Endothelial cell of umbilical vein (primary cell): ENCODE results near the gene TJP3. TPM values are rescaled to one million over a fixed set of nuclear protein-coding genes. Genes with fewer than 3 reads are reported as not detected.

Experiments
- BruUV-seq: library from RNA; stranded (reverse); fragments of 400-500 nt; replicated peaks from 2 replicates; lab custom pipeline; 2021; lab: Mats Ljungman, UMichigan
- CTCF ChIA-PET: fragments of 300-600, 350-600 bp; sonication (Branson Sonifier 250); formaldehyde crosslinking; loops from one replicate; lab custom pipeline; 2021; ENCODE audit warnings: antibody characterized with exemption, inconsistent platforms; lab: Charles Lee
- POLR2A ChIA-PET: fragments of 300-600, 350-600 bp; sonication (Branson Sonifier 250); formaldehyde crosslinking; loops from one replicate; lab custom pipeline; 2021; ENCODE audit warnings: antibody characterized with exemption, inconsistent platforms; lab: Charles Lee
- DNase-seq: peaks from one replicate; pipeline ENCODE4 v3.0.0-alpha.2; 2011; ENCODE audit warnings: low read depth, low spot score
- FAIRE-seq: peaks from 2 replicates; lab custom pipeline; 2011; peaks lifted over from hg19 to GRCh38; lab: Jason Lieb, UNC
- H2AFZ ChIP-seq: 2 replicates; pipeline ENCODE4 v1.6.0; 2012; ENCODE audit warnings: low read depth, low read length, control low read depth, inconsistent platforms
- H3K27ac ChIP-seq: 2 replicates; pipeline ENCODE4 v1.5.1; 2011; ENCODE audit warnings: low read depth, mild to moderate bottlenecking, control low read depth, low read length, moderate library complexity; ENCODE audit not compliant: insufficient read depth
- H3K27me3 ChIP-seq, 2 experiments: 2 replicates each; pipeline versions ENCODE4 v1.6.0 to v1.6.1; 2011; ENCODE audit warnings: low read length in 2 of 2, mixed read lengths in 1 of 2; ENCODE audit not compliant: control insufficient read depth in 2 of 2, insufficient read depth in 2 of 2
- H3K36me3 ChIP-seq, 2 experiments: 2 replicates in 1 of 2; 3 replicates in 1 of 2; pipeline ENCODE4 v1.5.1; 2011; ENCODE audit warnings: low read length in 2 of 2, mild to moderate bottlenecking in 1 of 2, moderate library complexity in 1 of 2; ENCODE audit not compliant: control insufficient read depth in 2 of 2, insufficient read depth in 2 of 2; ENCODE audit errors: extremely low read depth in 1 of 2
- H3K4me1 ChIP-seq: 3 replicates; pipeline ENCODE4 v1.5.1; 2011; ENCODE audit warnings: mild to moderate bottlenecking, low read length; ENCODE audit not compliant: control insufficient read depth, insufficient read depth; ENCODE audit errors: extremely low read depth
- H3K4me2 ChIP-seq: 2 replicates; pipeline ENCODE4 v1.6.1; 2011; ENCODE audit warnings: low read length, control low read depth, mixed read lengths; ENCODE audit not compliant: insufficient read depth
- H3K4me3 ChIP-seq, 3 experiments: fragments of 200-600 bp in 1 of 3; sonication (generic), shearing (Covaris generic) in 1 of 3; replicated peaks in 1 of 3; 2 replicates each; pipeline ENCODE4 v1.5.1; 2011 to 2016; ENCODE audit warnings: control low read depth in 3 of 3, low read length in 3 of 3, mild to moderate bottlenecking in 2 of 3, inconsistent platforms in 1 of 3, low read depth in 1 of 3, moderate library complexity in 1 of 3; ENCODE audit not compliant: insufficient read depth in 1 of 3
- H3K79me2 ChIP-seq: 2 replicates; pipeline ENCODE4 v1.6.0; 2012; ENCODE audit warnings: low read length, inconsistent platforms; ENCODE audit not compliant: control insufficient read depth, insufficient read depth
- H3K9ac ChIP-seq: replicated peaks from 2 replicates; pipeline ENCODE3; 2011; ENCODE audit warnings: low read length, control low read depth; ENCODE audit not compliant: insufficient read depth; ENCODE audit errors: extremely low read depth
- H3K9me1 ChIP-seq: replicated peaks from 3 replicates; pipeline ENCODE4 v1.6.0; 2011; ENCODE audit warnings: mild to moderate bottlenecking, low read length; ENCODE audit not compliant: control insufficient read depth, insufficient read depth; ENCODE audit errors: extremely low read depth
- H3K9me3 ChIP-seq: replicated peaks from 2 replicates; pipeline ENCODE4 v1.5.1; 2012; ENCODE audit warnings: low read length, inconsistent platforms; ENCODE audit not compliant: control insufficient read depth, insufficient read depth
- H4K20me1 ChIP-seq: replicated peaks from 2 replicates; pipeline ENCODE3; 2011; ENCODE audit warnings: mild to moderate bottlenecking, low read length; ENCODE audit not compliant: control insufficient read depth, insufficient read depth; ENCODE audit errors: extremely low read depth
- EZH2 ChIP-seq: IDR thresholded peaks from 2 replicates; pipeline ENCODE4 v1.6.1; 2012; ENCODE audit warnings: borderline replicate concordance, low read depth, mild to moderate bottlenecking, moderate library complexity, low read length, inconsistent platforms; ENCODE audit not compliant: severe bottlenecking
- FOS ChIP-seq: IDR thresholded peaks from 2 replicates; pipeline ENCODE4 v1.6.1; 2011; ENCODE audit warnings: mild to moderate bottlenecking, low read length, moderate library complexity, borderline replicate concordance; ENCODE audit not compliant: insufficient read depth
- GATA2 ChIP-seq: IDR thresholded peaks from 2 replicates; pipeline ENCODE4 v1.7.0; 2011; ENCODE audit warnings: low read depth, mild to moderate bottlenecking, moderate library complexity, mixed read lengths, low read length; ENCODE audit not compliant: insufficient read length, insufficient read depth
- JUN ChIP-seq: IDR thresholded peaks from 2 replicates; pipeline ENCODE4 v1.6.1; 2011; ENCODE audit warnings: borderline replicate concordance, low read depth; ENCODE audit not compliant: insufficient read length, insufficient read depth
- MYC ChIP-seq: IDR thresholded peaks from one replicate; pipeline ENCODE4 v1.6.1; 2011; ENCODE audit warnings: mild to moderate bottlenecking, low read depth, low read length
- POLR2A ChIP-seq: IDR thresholded peaks from 2 replicates; pipeline ENCODE4 v1.6.1; 2012; ENCODE audit warnings: low read depth, mild to moderate bottlenecking, control low read depth, low read length
- POLR2AphosphoS5 ChIP-seq: IDR thresholded peaks from 2 replicates; pipeline ENCODE4 v1.6.1; 2012; ENCODE audit warnings: low read depth, mild to moderate bottlenecking, control low read depth, low read length, moderate library complexity; ENCODE audit not compliant: insufficient read depth
- dilution Hi-C: fragments of 300-500 bp; cut with MboI; formaldehyde crosslinking; loops from one replicate; pipeline ENCODE4 v1.15.0; 2019; ENCODE audit warnings: low sequenced_read_pairs; ENCODE audit not compliant: extremely low pct_ligation_motif_present
- intact Hi-C: fragments of 100-400 bp; cut with micrococcal nuclease; formaldehyde crosslinking; loops from one replicate; pipeline ENCODE4 v1.10.0; 2022
- polyA plus RNA-seq, 4 experiments: library from polyadenylated mRNA; depleted of rRNA in 3 of 4; stranded (reverse) in 3 of 4; unstranded in 1 of 4; fragments of >200 nt; gene quantifications; 2 replicates each; pipeline versions ENCODE4 v1.2.1 to v1.2.3, GENCODE V29; 2011 to 2012; ENCODE audit warnings: missing spikeins in 1 of 4
- total RNA-seq: library from RNA; stranded (reverse); gene quantifications from 2 replicates; pipeline ENCODE4 v1.2.3, GENCODE V29; 2021
- TF ChIP-seq, protein P1 (sequence below), 2 donors: IDR thresholded peaks; 1 replicate in 1 of 2; 2 replicates in 1 of 2; pipeline ENCODE4 v1.5.1; 2011; ENCODE audit warnings: low read length in 2 of 2, mild to moderate bottlenecking in 2 of 2, moderate library complexity in 2 of 2, control low read depth in 1 of 2, inconsistent platforms in 1 of 2, low read depth in 1 of 2; ENCODE audit not compliant: insufficient read depth in 1 of 2; ENCODE audit errors: extremely low read depth in 1 of 2
- TF ChIP-seq, protein P2 (sequence below): IDR thresholded peaks from 2 replicates; pipeline ENCODE4 v1.6.1; 2011; ENCODE audit not compliant: insufficient read depth, insufficient read length

TJP3 gene
- total and polyA plus RNA-seq, 2 donors (not counting 3 experiments of a cell fraction or from before 2014, with no cell fraction given), result 0.10 TPM; not detected in 1

DNA sequence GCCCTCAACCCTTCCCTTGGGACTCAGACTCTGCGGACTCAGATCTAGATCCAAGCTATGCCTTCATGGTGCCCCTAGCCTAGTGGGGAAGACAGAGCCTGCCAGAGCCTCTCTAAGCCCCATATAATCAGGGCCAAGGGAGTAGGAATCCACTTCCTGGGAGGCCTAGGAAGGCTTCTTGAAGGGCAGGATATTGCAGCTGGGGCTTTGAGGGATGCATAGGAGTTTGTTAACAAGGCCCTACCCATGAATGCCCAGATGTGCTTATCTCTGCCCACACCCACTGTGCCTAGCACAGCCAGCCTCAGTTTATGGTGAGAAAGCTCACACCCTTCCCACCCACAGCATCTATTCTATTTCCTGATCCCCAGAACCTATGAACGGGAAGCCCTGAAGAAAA, 42.0 kb downstream of the TJP3 start:
- no peak for FAIRE-seq
- H3K4me2 ChIP-seq, result no peak overlapping the region
- no peak overlapping the region for H3K9ac ChIP-seq
- POLR2A ChIA-PET, result no interaction called here
- no peak for DNase-seq
- H3K4me3 ChIP-seq, result no peak overlapping the region
- H3K79me2 ChIP-seq, result no peaks in the 10 kb centered on the region
- no TSS peak for BruUV-seq
- H4K20me1 ChIP-seq, result no peaks in the 10 kb centered on the region
- peaks cover 0 to 13% of the 10 kb centered on the region in 2 experiments for H3K36me3 ChIP-seq
- no peaks in the 10 kb centered on the region for H3K4me1 ChIP-seq
- dilution Hi-C loops (no loop called here), intact Hi-C loops (no loop called here)
- CTCF ChIA-PET, result no interaction called here
- H3K9me3 ChIP-seq, result no peaks in the 10 kb centered on the region
- H3K27me3 ChIP-seq, result no peaks in the 10 kb centered on the region
- H2AFZ ChIP-seq, result no peak overlapping the region
- no peaks in the 10 kb centered on the region for H3K9me1 ChIP-seq
- TF ChIP-seq, protein P1, sequence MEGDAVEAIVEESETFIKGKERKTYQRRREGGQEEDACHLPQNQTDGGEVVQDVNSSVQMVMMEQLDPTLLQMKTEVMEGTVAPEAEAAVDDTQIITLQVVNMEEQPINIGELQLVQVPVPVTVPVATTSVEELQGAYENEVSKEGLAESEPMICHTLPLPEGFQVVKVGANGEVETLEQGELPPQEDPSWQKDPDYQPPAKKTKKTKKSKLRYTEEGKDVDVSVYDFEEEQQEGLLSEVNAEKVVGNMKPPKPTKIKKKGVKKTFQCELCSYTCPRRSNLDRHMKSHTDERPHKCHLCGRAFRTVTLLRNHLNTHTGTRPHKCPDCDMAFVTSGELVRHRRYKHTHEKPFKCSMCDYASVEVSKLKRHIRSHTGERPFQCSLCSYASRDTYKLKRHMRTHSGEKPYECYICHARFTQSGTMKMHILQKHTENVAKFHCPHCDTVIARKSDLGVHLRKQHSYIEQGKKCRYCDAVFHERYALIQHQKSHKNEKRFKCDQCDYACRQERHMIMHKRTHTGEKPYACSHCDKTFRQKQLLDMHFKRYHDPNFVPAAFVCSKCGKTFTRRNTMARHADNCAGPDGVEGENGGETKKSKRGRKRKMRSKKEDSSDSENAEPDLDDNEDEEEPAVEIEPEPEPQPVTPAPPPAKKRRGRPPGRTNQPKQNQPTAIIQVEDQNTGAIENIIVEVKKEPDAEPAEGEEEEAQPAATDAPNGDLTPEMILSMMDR (IDR thresholded peaks at IDR 0.05; ENCODE audit: extremely low read depth in 1 of 2, insufficient read depth in 1 of 2, low read depth in 1 of 2, low read length in 2 of 2), result no peak
- TF ChIP-seq FOS (no peak), JUN (no peak), POLR2AphosphoS5 (no peak), MYC (no peak), POLR2A (no peak), EZH2 (no peak), GATA2 (no peak)
- TF ChIP-seq, protein P2, sequence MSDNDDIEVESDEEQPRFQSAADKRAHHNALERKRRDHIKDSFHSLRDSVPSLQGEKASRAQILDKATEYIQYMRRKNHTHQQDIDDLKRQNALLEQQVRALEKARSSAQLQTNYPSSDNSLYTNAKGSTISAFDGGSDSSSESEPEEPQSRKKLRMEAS, result no peak
- no peak overlapping the region for H3K27ac ChIP-seq
